Measurements from ENCODE around the gene ZBTB7C. TPM values are rescaled to one million over a fixed set of nuclear protein-coding genes. Genes with fewer than 3 reads are reported as not detected.

The ZBTB7C gene
- total RNA-seq, 3 donors from 2014 or later = 0.05 to 0.29 TPM; not detected in 1

DNA sequence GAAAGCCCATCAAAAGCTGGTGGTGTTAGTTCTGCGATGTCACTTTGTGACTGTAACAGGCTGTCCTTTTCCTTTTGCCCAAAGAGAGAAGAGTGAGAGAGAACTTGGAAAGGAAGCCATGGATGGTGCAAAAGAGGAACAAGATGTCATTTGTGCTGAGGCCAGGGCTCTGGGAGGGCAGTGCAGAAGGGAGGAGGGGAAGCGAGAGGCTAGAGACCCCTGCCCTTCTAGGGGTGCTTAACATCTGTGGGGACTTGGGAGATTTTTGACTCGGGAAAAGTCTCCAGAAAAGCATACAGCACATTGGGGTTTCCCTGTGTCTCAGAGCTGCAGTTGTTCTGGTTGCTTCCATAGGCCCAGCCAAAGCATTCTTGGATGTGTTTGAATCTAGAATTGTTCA is 49.6 kb downstream of the ZBTB7C start:
- no peak for DNase-seq
- H3K27me3 Mint-ChIP-seq (ENCODE audit: low read depth) = peaks cover 19% of the 10 kb centered on the region
- no peaks in the 10 kb centered on the region for H3K4me1 Mint-ChIP-seq (ENCODE audit: low read depth)
- no peak for ATAC-seq
- no peaks in the 10 kb centered on the region for H3K36me3 Mint-ChIP-seq (ENCODE audit: insufficient read depth)
- peaks cover 3% of the 10 kb centered on the region for H3K9me3 Mint-ChIP-seq
- H3K4me3 Mint-ChIP-seq = no peak overlapping the region

GRCh38 chr18:48358868-48359267 is 50.3 kb downstream of the ZBTB7C start:
- no peaks in the 10 kb centered on the region for H3K36me3 Mint-ChIP-seq (ENCODE audit: insufficient read depth)
- peaks cover 16% of the 10 kb centered on the region for H3K27me3 Mint-ChIP-seq (ENCODE audit: low read depth)
- no peaks in the 10 kb centered on the region for H3K4me1 Mint-ChIP-seq (ENCODE audit: low read depth)
- no peaks in the 10 kb centered on the region for H3K9me3 Mint-ChIP-seq
- no peak overlapping the region for H3K4me3 Mint-ChIP-seq
- ATAC-seq (no peak), DNase-seq (no peak)

GRCh38 chr18:48356909-48357631 is 52.1 kb downstream of the ZBTB7C start:
- Mint-ChIP-seq H3K9me3 (no peaks in the 10 kb centered on the region), H3K4me3 (no peak overlapping the region), H3K27me3 (ENCODE audit: low read depth) (peaks cover 12% of the 10 kb centered on the region), H3K36me3 (ENCODE audit: insufficient read depth) (no peaks in the 10 kb centered on the region), H3K4me1 (ENCODE audit: low read depth) (no peaks in the 10 kb centered on the region)
- ATAC-seq (no peak), DNase-seq (no peak)

DNA sequence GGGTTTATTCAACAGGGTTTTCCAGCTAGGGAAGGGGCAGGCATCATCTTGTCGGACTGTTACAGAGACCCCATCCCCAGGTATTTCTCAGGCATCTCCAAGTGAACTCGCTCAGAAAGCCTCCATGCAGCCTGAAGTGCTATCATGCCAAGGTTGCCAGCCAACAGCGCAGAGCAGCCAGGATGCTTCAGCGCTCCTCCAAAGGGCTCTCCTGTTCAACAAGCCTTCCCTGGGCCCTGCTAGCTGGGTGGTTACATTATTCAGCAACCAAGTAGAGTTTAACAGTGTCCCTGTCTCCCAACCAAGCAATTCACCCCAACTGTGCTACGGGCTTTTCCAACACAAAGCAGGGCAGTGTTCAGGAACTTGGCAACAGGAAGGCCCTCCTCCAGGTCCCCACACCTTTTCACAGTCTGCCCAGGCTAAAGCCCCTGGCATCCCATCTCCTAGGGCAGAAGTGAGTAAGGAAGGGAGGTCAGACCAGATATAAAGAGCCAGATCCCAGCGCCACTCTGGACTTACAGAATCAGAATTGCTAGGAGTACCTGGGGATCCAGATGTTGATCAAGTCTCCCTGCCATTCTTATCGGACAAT is 52.9 kb downstream of the ZBTB7C start:
- Mint-ChIP-seq H3K4me3 (no peak overlapping the region), H3K36me3 (ENCODE audit: insufficient read depth) (no peaks in the 10 kb centered on the region), H3K9me3 (no peaks in the 10 kb centered on the region), H3K4me1 (ENCODE audit: low read depth) (no peaks in the 10 kb centered on the region), H3K27me3 (ENCODE audit: low read depth) (peaks cover 10% of the 10 kb centered on the region)
- ATAC-seq = no peak
- DNase-seq = no peak

- no peak for ATAC-seq
- H3K9me3 Mint-ChIP-seq = no peaks in the 10 kb centered on the region
- H3K4me1 Mint-ChIP-seq (ENCODE audit: low read depth) = no peaks in the 10 kb centered on the region
- H3K36me3 Mint-ChIP-seq (ENCODE audit: insufficient read depth) = no peaks in the 10 kb centered on the region
- no peak overlapping the region for H3K4me3 Mint-ChIP-seq
- DNase-seq = no peak
- peaks cover 10% of the 10 kb centered on the region for H3K27me3 Mint-ChIP-seq (ENCODE audit: low read depth)
Observed at GRCh38 chr18:48355276-48356115, 53.7 kb downstream of the ZBTB7C start.

- H3K9me3 Mint-ChIP-seq = no peaks in the 10 kb centered on the region
- H3K36me3 Mint-ChIP-seq (ENCODE audit: insufficient read depth) = no peaks in the 10 kb centered on the region
- no peak for DNase-seq
- no peak for ATAC-seq
- H3K27me3 Mint-ChIP-seq (ENCODE audit: low read depth) = peaks cover 10% of the 10 kb centered on the region
- H3K4me3 Mint-ChIP-seq = no peak overlapping the region
- no peaks in the 10 kb centered on the region for H3K4me1 Mint-ChIP-seq (ENCODE audit: low read depth)
Observed at GRCh38 chr18:48354746-48355260, 54.4 kb downstream of the ZBTB7C start.

DNA sequence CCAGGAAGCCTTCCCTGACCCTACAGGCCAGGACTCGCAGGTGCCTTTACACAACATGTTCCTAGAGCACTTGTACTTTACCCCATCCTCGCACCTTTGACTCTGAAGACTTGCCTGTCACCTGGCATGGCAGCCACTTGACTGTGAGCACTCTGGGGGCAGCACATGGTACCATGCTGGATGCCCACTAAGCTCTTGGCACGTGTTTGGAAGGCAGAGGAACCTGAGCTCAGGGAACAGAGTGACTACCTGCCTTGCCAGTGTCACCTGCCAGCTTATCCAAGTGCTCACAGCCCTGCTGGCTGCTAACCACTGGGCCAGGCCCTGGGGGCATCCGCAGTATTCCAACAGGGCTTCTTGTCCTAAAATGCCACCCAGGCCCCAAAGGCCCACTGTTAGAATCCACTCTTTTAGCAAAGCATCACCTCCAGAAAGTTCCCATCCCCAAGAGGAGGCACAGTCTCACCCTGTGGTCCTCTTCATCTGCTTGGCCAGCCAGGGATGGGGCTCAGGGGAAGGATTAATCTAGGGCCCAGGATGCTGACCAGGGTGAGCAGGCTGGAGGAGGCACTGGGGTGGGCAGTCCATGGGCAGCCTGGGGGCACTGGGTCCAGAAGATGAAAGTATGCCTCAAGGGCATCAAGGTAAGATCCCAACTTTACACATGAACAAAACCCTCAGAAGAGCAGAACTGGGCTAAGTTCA is 57.0 kb downstream of the ZBTB7C start:
- Mint-ChIP-seq H3K4me3 (no peak overlapping the region), H3K9me3 (no peaks in the 10 kb centered on the region), H3K36me3 (ENCODE audit: insufficient read depth) (no peaks in the 10 kb centered on the region), H3K27me3 (ENCODE audit: low read depth) (peaks cover 13% of the 10 kb centered on the region), H3K4me1 (ENCODE audit: low read depth) (no peaks in the 10 kb centered on the region)
- ATAC-seq (no peak), DNase-seq (no peak)

GRCh38 chr18:48351216-48352050 is 57.8 kb downstream of the ZBTB7C start:
- Mint-ChIP-seq H3K4me3 (no peak overlapping the region), H3K4me1 (ENCODE audit: low read depth) (no peaks in the 10 kb centered on the region), H3K27me3 (ENCODE audit: low read depth) (peaks cover 9% of the 10 kb centered on the region), H3K9me3 (no peaks in the 10 kb centered on the region), H3K36me3 (ENCODE audit: insufficient read depth) (no peaks in the 10 kb centered on the region)
- DNase-seq = no peak
- ATAC-seq = no peak

- Mint-ChIP-seq H3K4me3 (no peak overlapping the region), H3K27me3 (ENCODE audit: low read depth) (peaks cover 5% of the 10 kb centered on the region), H3K4me1 (ENCODE audit: low read depth) (no peaks in the 10 kb centered on the region), H3K9me3 (no peaks in the 10 kb centered on the region), H3K36me3 (ENCODE audit: insufficient read depth) (no peaks in the 10 kb centered on the region)
- no peak for DNase-seq
- no peak for ATAC-seq
Observed at GRCh38 chr18:48348739-48349138, 60.4 kb downstream of the ZBTB7C start.

- no peaks in the 10 kb centered on the region for H3K9me3 Mint-ChIP-seq
- no peaks in the 10 kb centered on the region for H3K36me3 Mint-ChIP-seq (ENCODE audit: insufficient read depth)
- no peak overlapping the region for H3K4me3 Mint-ChIP-seq
- DNase-seq (no peak), ATAC-seq (no peak)
- H3K27me3 Mint-ChIP-seq (ENCODE audit: low read depth) = peaks cover 5% of the 10 kb centered on the region
- no peaks in the 10 kb centered on the region for H3K4me1 Mint-ChIP-seq (ENCODE audit: low read depth)
Observed at GRCh38 chr18:48347756-48348326, 61.3 kb downstream of the ZBTB7C start.

- no peaks in the 10 kb centered on the region for H3K9me3 Mint-ChIP-seq
- DNase-seq (no peak), ATAC-seq (no peak)
- no peak overlapping the region for H3K4me3 Mint-ChIP-seq
- no peaks in the 10 kb centered on the region for H3K36me3 Mint-ChIP-seq (ENCODE audit: insufficient read depth)
- H3K27me3 Mint-ChIP-seq (ENCODE audit: low read depth) = peaks cover 5% of the 10 kb centered on the region
- no peaks in the 10 kb centered on the region for H3K4me1 Mint-ChIP-seq (ENCODE audit: low read depth)
Observed at GRCh38 chr18:48345596-48345995, 63.6 kb downstream of the ZBTB7C start.

DNA sequence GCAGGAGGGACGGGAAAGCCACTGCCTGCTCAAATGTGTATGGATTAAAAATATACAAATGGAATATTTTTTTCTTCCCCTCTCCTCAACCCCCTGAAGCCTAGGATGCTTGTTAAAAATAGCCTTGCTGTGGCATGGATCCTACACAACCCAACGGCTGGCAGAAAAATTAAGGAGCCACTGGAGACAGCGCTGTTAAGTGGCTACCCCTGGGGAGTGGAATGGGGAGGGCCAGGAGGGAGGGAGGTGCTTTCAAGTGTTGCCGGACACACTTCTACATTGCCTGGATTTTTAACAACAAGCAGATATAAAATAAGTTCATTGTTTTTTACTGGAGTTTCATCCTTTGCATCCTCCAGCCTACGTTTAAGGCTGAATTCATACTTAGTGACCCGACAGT is 66.6 kb downstream of the ZBTB7C start:
- no peak for DNase-seq
- Mint-ChIP-seq H3K4me3 (no peak overlapping the region), H3K36me3 (ENCODE audit: insufficient read depth) (no peaks in the 10 kb centered on the region), H3K4me1 (ENCODE audit: low read depth) (no peaks in the 10 kb centered on the region), H3K9me3 (no peaks in the 10 kb centered on the region), H3K27me3 (ENCODE audit: low read depth) (peaks cover 7% of the 10 kb centered on the region)
- no peak for ATAC-seq

DNA sequence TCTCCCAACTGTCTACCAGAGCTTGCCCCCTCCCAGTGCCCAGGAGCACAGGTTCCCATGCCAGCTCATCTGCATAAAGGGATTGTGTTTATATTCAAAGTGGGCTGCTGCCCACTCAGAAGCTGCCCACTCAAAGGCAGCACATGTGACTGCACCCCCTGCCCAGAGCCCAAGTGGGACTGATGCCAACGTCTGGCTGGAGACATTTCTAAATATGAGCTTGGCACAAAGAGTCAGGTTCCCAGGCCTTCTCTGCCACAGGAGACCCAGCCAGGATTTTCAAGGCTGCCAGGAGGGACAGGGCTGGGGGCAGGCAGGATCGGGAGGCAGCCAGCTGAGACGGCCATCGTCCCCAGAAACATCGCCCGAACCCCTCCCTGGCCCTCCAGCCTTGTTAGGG is 67.1 kb downstream of the ZBTB7C start:
- no peak for ATAC-seq
- DNase-seq = no peak
- Mint-ChIP-seq H3K36me3 (ENCODE audit: insufficient read depth) (no peaks in the 10 kb centered on the region), H3K9me3 (no peaks in the 10 kb centered on the region), H3K27me3 (ENCODE audit: low read depth) (peaks cover 2% of the 10 kb centered on the region), H3K4me3 (no peak overlapping the region), H3K4me1 (ENCODE audit: low read depth) (no peaks in the 10 kb centered on the region)
